Fibroblast of peridontal ligament (primary cell): ENCODE results near the gene AKAP7.
A peak's percentile ranks its signal among the peaks of the same experiment; 100 is the strongest.
"Not testable (repeated sequence)": the region's sequence is repeated elsewhere in the genome, so short reads cannot be mapped to it uniquely, and the experiment has no call there.

Experiments
- DNase-seq: peaks from one replicate; pipeline ENCODE4 v3.0.0-alpha.2; 2010; ENCODE audit errors: extremely low read depth

The AKAP7 gene

GRCh38 chr6:131292145-131292938 is 157.1 kb downstream of the AKAP7 start:
- DNase-seq: no peak

DNA sequence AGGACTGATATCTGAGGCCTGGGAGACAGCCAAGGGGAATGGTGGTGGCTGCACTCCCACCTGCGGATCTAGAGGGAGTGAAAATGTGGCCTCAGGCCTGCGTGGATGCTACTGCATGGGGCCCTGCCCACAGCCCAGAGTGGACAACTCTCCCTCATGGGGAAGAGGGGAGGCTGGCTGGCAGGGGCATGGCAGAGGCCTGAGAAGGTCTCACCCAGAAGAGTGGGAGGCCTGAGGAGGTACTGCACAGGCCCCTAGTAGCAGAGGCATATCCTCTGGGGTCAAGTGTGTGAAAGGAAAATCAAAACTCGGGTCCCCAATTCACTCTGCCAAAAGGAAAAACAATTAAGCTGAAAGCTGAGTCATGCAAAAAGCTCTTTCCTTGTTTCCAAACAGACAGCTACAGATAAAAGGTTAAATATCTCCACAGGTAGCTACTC is 158.2 kb downstream of the AKAP7 start:
- DNase-seq: no peak

GRCh38 chr6:131295081-131295480 is 159.8 kb downstream of the AKAP7 start:
- DNase-seq: no peak

- DNase-seq: not testable (repeated sequence)
Observed at GRCh38 chr6:131300826-131301225, 165.6 kb downstream of the AKAP7 start.

DNA sequence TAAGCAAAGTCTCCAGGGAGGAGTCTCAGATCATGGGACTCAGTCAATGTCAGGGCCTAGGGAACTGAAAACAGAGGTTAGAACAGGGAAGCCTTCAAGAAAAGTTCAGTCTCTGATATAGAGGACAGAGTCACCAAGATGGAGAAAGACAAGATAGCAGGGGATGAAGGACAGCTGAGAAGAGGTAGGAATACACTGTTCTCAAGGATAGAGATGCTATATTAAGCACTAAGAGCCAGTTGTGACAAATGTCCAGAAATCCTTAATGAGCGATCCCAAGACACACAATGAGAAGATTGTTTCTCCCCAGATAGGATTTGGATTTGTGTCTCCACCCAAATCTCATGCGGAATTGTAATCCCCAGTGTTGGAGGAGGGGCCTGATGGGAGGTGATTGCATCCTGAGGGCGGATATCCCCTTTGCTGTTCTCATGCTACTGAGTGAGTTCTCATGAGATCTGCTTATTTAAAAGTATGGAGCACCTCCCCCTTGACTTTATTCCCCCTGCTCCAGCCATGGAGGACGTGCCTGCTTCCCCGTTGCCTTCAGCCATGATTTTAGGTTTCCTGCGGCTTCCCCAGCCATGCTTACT is 168.2 kb downstream of the AKAP7 start:
- no peak for DNase-seq

DNA sequence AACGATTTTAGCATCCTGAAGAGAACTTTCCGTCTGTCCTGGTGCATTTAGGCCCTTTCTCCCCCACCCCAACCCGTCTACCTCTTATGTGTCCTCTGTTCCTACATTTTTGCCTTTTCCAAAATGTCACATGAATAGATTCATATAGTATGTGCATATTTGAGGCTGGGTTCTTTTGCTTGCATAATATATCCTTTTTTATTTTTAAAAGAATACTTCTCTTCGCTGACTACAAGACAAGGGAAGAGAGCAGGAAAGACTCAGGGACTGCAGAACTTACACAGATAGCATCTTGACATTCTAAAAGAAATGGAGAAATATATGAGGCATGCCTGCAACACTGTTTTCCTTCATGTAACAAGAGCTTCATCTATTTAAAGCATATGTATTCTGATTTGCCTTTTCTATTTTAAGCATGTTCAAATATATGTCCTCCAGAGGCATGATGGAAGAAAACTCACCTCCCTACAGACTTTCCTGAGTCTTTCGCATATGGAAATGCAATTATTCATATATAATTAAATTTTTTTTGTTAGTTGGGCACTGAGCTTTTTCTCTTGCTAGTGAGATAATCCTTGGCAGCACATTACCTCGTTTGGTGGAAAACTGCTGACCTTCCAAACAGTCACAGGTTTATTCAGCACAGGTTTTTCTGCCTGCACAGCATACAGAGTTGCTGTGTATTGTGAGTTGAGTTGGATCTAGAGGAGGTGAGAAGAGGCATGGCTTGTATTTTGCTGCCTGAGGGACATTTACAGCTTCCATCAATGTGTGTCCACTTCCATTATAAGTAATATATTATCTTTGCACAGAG is 170.0 kb downstream of the AKAP7 start:
- DNase-seq: no peak

DNA sequence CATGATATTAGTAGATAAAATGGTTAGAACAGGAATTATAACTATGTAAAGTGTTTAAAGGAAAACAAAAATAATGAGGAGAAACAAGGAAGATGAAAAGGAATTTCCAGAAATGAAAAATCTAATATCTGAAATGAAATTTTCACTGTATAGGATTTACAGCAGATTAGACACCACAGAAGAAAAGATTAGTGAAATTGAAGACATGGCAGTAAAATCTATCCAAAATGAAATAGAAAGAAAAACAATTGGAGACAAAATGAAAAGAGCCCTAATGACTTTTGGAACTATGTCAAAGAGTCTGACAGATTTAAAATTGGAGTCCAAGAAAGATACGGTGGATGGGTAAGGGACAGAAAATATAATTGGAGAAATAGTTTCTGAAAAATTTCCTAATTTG is 174.2 kb downstream of the AKAP7 start:
- no peak for DNase-seq

- no peak for DNase-seq
Observed at GRCh38 chr6:131314838-131315237, 179.6 kb downstream of the AKAP7 start.

- no peak for DNase-seq
Observed at GRCh38 chr6:131316654-131317053, 181.4 kb downstream of the AKAP7 start.

GRCh38 chr6:131317516-131317915 is 182.2 kb downstream of the AKAP7 start:
- DNase-seq: peak; percentile 2

GRCh38 chr6:131321589-131321988 is 186.3 kb downstream of the AKAP7 start:
- DNase-seq: no peak

DNA sequence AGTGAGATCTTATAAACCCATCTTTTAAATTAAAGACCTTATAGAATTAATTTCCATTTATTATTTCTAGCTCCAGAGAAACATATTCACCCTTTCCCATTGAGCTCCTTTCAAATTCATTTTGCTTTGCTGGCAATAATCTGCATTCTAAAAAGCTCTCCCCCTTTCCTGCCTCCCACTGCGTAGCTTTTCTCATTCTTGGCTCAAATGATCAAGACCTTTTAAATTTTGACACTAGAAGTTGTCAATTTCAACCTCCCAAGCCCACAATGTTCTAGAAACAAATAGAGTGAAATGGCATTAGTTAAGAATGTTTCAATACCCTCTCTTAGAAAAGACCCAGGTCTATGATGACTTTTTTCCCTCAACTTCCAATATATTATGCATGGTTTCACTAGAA is 186.9 kb downstream of the AKAP7 start:
- DNase-seq: no peak

- DNase-seq: not testable (repeated sequence)
Observed at GRCh38 chr6:131325669-131326068, 190.4 kb downstream of the AKAP7 start.

DNA sequence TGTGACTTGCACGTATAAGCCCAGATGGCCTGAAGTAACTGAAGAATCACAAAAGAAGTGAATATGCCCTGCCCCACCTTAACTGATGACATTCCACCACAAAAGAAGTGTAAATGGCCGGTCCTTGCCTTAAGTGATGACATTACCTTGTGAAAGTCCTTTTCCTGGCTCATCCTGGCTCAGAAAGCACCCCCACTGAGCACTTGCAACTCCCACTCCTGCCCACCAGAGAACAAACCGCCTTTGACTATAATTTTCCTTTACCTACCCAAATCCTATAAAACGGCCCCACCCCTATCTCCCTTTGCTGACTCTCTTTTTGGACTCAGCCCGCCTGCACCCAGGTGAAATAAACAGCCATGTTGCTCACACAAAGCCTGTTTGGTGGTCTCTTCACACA is 193.5 kb downstream of the AKAP7 start:
- DNase-seq: not testable (repeated sequence)

GRCh38 chr6:131331151-131331550 is 195.9 kb downstream of the AKAP7 start:
- no peak for DNase-seq

DNA sequence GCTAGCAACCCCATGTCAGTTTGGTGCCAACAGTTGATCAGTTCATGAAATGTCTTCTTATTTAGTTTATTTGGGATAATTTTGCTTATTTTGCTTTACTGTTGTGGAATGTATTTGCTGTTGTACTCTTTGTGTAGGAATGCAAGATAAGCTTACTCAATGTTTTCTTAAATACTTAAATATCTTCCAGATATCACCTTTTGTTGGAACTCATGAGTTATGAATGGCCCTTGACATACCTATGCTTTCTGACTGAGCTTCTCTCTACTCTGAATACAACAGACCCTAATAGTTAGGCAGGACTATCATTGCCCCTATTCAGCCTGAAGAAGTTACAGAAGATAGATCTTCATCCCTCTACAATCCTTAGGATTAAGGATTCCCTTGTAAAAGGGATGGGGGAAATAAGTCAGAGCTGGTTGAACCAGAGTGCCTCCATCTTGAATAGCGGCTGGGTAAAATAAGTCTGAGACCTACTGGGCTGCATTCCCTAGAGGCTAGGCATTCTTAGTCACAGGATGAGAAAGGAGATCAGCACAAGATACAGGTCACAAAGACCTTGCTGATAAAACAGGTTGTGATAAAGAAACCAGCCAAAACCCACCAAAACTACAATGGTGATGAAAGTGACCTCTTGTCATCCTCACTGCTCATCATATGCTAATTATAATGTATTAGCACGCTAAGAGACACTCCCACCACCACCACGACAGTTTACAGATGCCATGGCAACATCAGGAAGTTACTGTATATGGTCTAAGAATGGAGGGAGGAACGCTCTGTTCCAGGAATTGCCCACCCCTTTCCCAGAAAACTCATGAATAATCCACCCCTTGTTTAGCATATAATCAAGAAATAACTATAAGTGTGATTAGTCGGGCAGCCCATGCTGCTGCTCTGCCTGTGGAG is 196.9 kb downstream of the AKAP7 start:
- no peak for DNase-seq
